ENCODE measurements around the gene ETV6. TPM values are rescaled to one million over a fixed set of nuclear protein-coding genes. Genes with fewer than 3 reads are reported as not detected.
"Not testable (repeated sequence)": the region's sequence is repeated elsewhere in the genome, so short reads cannot be mapped to it uniquely, and the experiment has no call there.

The ETV6 gene
- total RNA-seq, 1 experiment from 2014 or later, result 17.2 TPM

DNA sequence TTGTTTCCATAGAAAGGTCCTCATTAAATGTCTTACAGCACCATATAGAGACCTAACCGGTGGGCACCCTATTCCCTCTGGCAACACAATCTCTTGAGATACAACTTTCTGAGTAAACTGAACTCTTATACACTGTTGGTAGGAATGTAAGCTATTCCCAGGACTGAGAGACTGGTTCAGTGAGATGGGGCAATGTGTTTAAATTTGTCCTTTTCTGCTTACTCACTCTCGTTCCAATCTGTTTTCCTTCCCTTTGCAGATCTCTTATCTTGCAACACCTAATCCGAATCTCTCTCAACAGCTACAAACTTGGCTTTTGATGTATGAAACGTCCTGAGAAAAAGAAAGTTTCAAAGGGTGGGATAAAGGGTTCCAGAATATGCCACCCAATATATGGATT, 26.1 kb upstream of the ETV6 start:
- Histone ChIP-seq H3K9me3 (ENCODE audit: control insufficient read depth, insufficient read depth, low read depth, low read length) (no peaks in the 10 kb centered on the region), H3K27me3 (ENCODE audit: control insufficient read depth, insufficient read depth, low read length) (no peaks in the 10 kb centered on the region), H3K4me1 (ENCODE audit: control insufficient read depth, insufficient read depth, low read length) (no peaks in the 10 kb centered on the region), H3K4me3 (ENCODE audit: low read depth in 2 of 2, low read length in 2 of 2) (no peak overlapping the region), H3K36me3 (ENCODE audit: control insufficient read depth, insufficient read depth, low read length) (no peaks in the 10 kb centered on the region), H3K27ac (ENCODE audit: low read length) (no peak overlapping the region)
- in situ Hi-C loops (cut with HindIII; ENCODE audit: low pct_unique_long_range_greater_than_20kb, low sequenced_read_pairs) (no loop called here), intact Hi-C loops (cut with micrococcal nuclease; ENCODE audit: unreplicated experiment) (no loop called here)
- no TSS peak for BruUV-seq (replicated peaks)
- POLR2A ChIA-PET, result no interaction called here
- no peak for DNase-seq (ENCODE audit: low read depth, low spot score)
- CTCF ChIA-PET, result no interaction called here
- TF ChIP-seq CTCF (IDR thresholded peaks at IDR 0.05) (no peak), TCF7L2 (IDR thresholded peaks at IDR 0.05; ENCODE audit: low read depth, low read length) (no peak), POLR2AphosphoS5 (IDR thresholded peaks at IDR 0.05; ENCODE audit: low read depth, low read length) (no peak), SIN3A (IDR thresholded peaks at IDR 0.05; ENCODE audit: borderline replicate concordance, insufficient read depth, low read depth, low read length) (no peak)
- TF ChIP-seq, protein P1, sequence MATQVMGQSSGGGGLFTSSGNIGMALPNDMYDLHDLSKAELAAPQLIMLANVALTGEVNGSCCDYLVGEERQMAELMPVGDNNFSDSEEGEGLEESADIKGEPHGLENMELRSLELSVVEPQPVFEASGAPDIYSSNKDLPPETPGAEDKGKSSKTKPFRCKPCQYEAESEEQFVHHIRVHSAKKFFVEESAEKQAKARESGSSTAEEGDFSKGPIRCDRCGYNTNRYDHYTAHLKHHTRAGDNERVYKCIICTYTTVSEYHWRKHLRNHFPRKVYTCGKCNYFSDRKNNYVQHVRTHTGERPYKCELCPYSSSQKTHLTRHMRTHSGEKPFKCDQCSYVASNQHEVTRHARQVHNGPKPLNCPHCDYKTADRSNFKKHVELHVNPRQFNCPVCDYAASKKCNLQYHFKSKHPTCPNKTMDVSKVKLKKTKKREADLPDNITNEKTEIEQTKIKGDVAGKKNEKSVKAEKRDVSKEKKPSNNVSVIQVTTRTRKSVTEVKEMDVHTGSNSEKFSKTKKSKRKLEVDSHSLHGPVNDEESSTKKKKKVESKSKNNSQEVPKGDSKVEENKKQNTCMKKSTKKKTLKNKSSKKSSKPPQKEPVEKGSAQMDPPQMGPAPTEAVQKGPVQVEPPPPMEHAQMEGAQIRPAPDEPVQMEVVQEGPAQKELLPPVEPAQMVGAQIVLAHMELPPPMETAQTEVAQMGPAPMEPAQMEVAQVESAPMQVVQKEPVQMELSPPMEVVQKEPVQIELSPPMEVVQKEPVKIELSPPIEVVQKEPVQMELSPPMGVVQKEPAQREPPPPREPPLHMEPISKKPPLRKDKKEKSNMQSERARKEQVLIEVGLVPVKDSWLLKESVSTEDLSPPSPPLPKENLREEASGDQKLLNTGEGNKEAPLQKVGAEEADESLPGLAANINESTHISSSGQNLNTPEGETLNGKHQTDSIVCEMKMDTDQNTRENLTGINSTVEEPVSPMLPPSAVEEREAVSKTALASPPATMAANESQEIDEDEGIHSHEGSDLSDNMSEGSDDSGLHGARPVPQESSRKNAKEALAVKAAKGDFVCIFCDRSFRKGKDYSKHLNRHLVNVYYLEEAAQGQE (IDR thresholded peaks at IDR 0.05; ENCODE audit: insufficient read depth in 1 of 2, low read depth in 2 of 2, low read length in 1 of 2), result no peak
- no peak for ATAC-seq

GRCh38 chr12:11624116-11624515, 25.4 kb upstream of the ETV6 start:
- no peaks in the 10 kb centered on the region for H3K4me1 ChIP-seq (ENCODE audit: control insufficient read depth, insufficient read depth, low read length)
- H3K36me3 ChIP-seq (ENCODE audit: control insufficient read depth, insufficient read depth, low read length), result no peaks in the 10 kb centered on the region
- DNase-seq (ENCODE audit: low read depth, low spot score) (no peak), ATAC-seq (no peak)
- H3K9me3 ChIP-seq (ENCODE audit: control insufficient read depth, insufficient read depth, low read depth, low read length), result no peaks in the 10 kb centered on the region
- intact Hi-C loops (cut with micrococcal nuclease; ENCODE audit: unreplicated experiment) (no loop called here), in situ Hi-C loops (cut with HindIII; ENCODE audit: low pct_unique_long_range_greater_than_20kb, low sequenced_read_pairs) (no loop called here)
- H3K27ac ChIP-seq (ENCODE audit: low read length), result no peak overlapping the region
- TF ChIP-seq POLR2AphosphoS5 (IDR thresholded peaks at IDR 0.05; ENCODE audit: low read depth, low read length) (no peak), SIN3A (IDR thresholded peaks at IDR 0.05; ENCODE audit: borderline replicate concordance, insufficient read depth, low read depth, low read length) (no peak), TCF7L2 (IDR thresholded peaks at IDR 0.05; ENCODE audit: low read depth, low read length) (no peak), CTCF (IDR thresholded peaks at IDR 0.05) (no peak)
- TF ChIP-seq, protein P1 (IDR thresholded peaks at IDR 0.05; ENCODE audit: insufficient read depth in 1 of 2, low read depth in 2 of 2, low read length in 1 of 2), result no peak
- H3K4me3 ChIP-seq (ENCODE audit: low read depth in 2 of 2, low read length in 2 of 2), result no peak overlapping the region
- ChIA-PET POLR2A (no interaction called here), CTCF (no interaction called here)
- no peaks in the 10 kb centered on the region for H3K27me3 ChIP-seq (ENCODE audit: control insufficient read depth, insufficient read depth, low read length)
- no TSS peak for BruUV-seq (replicated peaks)

GRCh38 chr12:11627709-11628108, 21.8 kb upstream of the ETV6 start:
- in situ Hi-C loops (cut with HindIII; ENCODE audit: low pct_unique_long_range_greater_than_20kb, low sequenced_read_pairs); H3K36me3 ChIP-seq (ENCODE audit: control insufficient read depth, insufficient read depth, low read length); H3K4me1 ChIP-seq (ENCODE audit: control insufficient read depth, insufficient read depth, low read length); H3K27me3 ChIP-seq (ENCODE audit: control insufficient read depth, insufficient read depth, low read length); ATAC-seq; H3K4me3 ChIP-seq (ENCODE audit: low read depth in 2 of 2, low read length in 2 of 2); DNase-seq (ENCODE audit: low read depth, low spot score); BruUV-seq (replicated peaks); H3K27ac ChIP-seq (ENCODE audit: low read length); H3K9me3 ChIP-seq (ENCODE audit: control insufficient read depth, insufficient read depth, low read depth, low read length); POLR2A ChIA-PET; intact Hi-C loops (cut with micrococcal nuclease; ENCODE audit: unreplicated experiment): not testable (repeated sequence)
- CTCF ChIA-PET, result interaction anchor here (0.6 kb wide), 1 partner anchor 242 kb away, joined by 3 read pairs; no protein-coding TSS in a partner anchor

Measured in Panc1 (cell line).